GM19328 (cell line): Measurements from ENCODE around the gene RTCA.
"Not testable (repeated sequence)": the region's sequence is repeated elsewhere in the genome, so short reads cannot be mapped to it uniquely, and the experiment has no call there.

Source experiments
- ATAC-seq: cut with Tn5 transposase; IDR thresholded peaks from one replicate; pipeline ENCODE4 v1.9.1; 2021; ENCODE audit warnings: mild to moderate bottlenecking, moderate library complexity; ENCODE audit not compliant: unreplicated experiment

The RTCA gene

DNA sequence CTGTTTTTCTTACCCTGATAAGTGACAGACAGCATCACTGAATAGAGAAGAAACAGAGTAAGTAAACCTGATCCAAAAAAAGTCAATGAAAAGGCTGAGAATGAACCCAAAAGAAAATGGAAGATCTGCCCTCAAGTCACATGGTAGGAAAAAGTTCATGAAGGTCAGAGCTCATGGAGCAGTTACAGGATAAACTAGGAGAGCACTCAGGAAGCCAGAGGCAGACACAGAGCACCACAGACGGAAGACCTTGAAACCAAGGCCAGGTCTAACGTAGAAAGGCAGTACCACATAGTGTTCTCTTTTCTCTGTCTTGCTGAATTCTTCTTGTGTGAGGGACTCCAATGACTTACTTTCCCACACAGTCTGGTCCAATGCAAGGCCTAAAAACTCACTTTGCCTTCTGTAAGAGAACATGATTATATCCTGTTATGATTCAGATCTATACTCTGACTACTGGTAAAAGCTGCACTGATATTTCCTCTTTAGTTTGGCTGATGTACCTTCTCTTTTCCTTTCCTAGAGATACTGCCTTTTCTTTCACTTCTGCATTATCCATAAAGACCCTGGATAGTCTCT is 40.8 kb downstream of the RTCA start:
- no peak for ATAC-seq

GRCh38 chr1:100308777-100309176 is 42.8 kb downstream of the RTCA start:
- no peak for ATAC-seq

DNA sequence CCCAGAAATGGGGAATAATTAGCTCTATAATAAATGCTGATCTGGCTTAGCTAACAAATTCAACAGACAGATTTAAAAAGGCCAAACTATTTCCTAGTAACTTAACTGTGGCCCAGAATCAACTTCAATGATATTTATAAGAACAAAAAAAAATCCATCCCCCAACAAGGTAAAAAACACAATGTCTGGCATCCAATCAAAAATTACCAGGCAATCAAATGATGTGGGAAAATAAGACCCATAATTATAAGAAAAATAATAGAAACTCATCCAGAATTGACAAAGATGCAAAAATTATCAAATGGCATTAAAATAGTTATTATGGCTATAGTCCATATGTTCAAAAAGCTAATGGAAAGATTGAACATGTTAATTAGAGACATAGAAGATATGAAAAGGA is 43.8 kb downstream of the RTCA start:
- no peak for ATAC-seq

DNA sequence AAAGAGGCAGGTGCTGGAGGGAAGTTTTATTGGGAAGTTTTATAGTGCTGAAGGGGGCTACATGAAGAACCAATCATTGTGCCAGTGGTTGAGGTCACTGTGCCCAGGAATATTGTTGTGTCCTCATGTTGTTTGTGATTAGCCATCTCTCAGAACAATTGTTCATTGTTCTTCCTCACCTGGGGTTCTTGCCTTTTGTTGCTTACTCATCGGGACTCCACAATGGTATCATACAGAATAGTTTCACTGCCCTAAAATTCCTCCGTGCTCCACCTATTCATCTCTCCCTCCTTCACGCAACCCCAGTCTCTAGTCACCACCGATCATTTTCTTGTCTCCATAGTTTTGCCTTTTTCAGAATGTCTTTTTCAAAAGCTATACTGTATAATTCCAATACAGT is 47.4 kb downstream of the RTCA start:
- no peak for ATAC-seq

GRCh38 chr1:100316622-100317021 is 50.6 kb downstream of the RTCA start:
- ATAC-seq = no peak

GRCh38 chr1:100320311-100321099 is 54.5 kb downstream of the RTCA start:
- ATAC-seq = no peak

- ATAC-seq = no peak
These were observed 55.1 kb downstream of the RTCA start for GRCh38 chr1:100321100-100321493.

DNA sequence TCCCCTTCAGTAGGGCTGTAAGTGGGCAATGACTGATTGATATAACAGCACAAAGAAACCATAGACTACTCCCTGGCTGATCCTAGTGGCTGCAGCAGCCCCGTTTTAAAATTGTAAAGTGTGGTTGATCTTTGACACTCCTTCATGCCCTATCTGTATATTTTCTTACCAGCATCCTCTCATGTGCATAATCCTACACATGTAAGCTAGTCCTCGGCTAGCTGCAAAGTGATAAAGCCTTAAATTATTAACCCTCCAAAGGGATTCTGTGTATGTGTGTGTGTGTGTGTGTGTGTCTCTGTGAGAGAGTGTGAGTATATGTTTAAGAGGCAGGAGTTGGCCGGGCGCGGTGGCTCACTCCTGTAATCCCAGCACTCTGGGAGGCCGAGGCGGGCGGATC is 55.5 kb downstream of the RTCA start:
- no peak for ATAC-seq

DNA sequence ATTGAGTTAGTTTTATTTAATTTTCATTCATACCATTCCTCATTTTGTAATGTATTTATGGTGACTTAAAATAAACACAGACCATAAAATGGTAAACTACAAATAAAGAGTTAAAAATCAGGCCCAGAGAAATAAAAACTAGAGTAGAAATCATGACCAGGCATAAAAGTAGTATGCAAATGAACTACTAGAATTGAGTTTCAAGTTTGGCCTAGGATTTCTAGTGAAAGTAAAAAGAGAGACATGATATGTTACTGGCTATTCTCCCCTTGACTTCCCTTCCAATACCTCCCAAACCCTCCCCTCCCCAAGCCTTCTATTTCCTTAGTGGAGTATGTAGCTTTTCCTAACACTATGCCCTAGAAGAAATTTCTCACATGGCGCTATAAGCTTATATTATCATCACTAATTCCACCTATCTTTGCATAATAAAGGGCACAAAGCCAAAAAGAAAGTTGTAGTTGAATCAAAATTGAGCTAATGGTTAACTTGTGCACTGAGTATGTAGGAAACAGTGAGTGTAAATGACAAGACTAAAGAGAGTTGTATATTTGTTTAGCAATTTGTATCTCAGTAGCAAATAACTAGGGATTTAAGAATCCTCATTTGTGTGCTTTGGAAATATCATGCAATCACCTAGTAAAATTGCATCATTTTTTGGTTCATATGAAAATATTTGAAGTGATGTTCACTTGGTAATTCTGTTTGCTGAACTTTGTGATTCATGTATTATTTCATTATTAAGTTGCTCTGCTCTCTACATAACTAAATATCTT is 56.6 kb downstream of the RTCA start:
- no peak for ATAC-seq

DNA sequence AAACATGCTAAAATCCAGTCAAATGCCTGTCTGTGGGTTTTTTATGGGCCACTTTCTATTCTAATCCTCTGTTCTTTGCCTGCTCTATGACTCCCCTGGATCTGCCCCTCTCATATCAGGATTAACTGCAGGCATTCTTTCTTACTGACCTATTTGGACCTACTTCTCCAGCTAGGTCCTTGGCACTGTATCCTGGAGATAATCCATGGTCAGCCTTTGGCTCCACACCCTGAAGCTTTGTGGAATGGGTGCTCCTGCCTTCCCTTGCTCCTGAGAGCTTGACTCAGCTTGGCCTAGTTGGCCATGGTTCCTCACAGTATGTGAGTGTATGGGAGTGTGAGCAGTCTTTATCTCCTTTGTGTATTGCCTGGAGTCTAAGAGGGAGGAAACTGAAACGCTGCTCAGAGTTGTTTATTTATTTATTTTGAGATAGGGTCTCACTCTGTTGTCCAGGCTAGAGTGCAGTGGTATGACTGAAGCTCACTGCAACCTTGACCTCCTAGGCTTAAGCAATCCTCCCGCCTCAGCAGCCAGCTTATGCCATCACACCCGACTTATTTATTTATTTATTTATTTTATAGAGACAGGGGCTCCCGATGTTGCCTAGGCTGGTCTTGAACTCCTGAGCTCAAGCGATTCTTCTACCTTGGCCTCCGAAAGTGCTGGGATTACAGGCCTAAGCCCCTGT is 57.5 kb downstream of the RTCA start:
- no peak for ATAC-seq

- no peak for ATAC-seq
These were observed 59.7 kb downstream of the RTCA start for GRCh38 chr1:100325415-100326324.

- not testable (repeated sequence) for ATAC-seq
These were observed 60.3 kb downstream of the RTCA start for GRCh38 chr1:100326325-100326670.

DNA sequence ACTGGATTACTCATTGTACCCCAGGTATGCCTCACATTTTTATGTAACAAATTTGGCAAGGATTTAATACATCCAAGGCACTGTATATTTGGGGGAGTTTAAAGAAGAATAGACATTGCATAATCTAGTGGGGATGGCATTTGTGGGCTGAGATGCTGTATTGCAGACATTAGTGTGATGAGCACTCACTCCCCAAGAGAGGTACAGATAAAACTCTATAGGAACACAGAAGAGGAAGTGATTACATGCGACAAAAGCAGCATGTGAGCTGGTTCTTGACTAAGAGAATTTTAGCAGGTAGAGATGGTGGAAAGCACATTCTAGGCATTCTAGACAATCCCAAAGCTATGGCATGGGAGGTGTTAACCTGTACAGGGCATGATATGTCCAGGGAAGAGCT is 62.1 kb downstream of the RTCA start:
- no peak for ATAC-seq

GRCh38 chr1:100331146-100331545 is 65.1 kb downstream of the RTCA start:
- not testable (repeated sequence) for ATAC-seq

DNA sequence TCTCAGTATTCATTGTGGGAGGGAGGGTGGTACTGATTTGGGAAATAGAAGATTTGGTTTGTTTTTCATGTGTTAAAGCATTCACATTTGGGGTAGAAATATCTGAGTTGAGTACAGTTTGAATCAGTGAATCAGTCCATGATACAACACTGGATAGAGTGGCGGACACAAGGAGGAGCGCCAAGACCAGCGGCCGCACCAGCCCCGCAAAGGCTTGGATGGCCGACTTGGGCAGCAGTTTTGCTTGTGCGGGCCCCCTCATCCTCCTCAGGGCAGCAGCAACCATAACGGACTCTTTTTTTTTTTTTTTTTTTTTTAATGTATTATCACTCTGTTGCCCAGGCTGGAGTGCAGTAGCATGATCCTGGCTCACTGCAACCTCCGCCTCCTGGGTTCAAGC is 66.3 kb downstream of the RTCA start:
- no peak for ATAC-seq

DNA sequence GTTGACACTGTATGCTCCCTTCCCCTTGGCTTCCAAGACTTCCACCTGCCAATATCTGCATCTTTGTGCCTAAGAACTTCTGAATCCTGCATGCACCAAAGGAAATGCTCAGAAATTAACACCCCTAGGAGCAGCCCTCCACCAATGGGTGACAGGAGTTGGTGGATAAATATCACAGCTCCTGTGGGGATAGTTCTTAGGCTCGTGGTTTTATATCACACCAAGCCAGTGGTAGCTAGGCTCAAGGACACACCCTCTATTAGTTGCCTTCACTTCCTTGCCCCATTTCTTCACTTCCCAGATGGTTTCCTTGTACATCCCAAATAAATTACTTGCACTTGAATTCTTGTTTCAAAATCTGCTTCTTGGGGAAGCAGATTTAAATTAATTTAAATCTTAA is 69.4 kb downstream of the RTCA start:
- ATAC-seq = no peak

- ATAC-seq = not testable (repeated sequence)
These were observed 71.9 kb downstream of the RTCA start for GRCh38 chr1:100337878-100338277.

DNA sequence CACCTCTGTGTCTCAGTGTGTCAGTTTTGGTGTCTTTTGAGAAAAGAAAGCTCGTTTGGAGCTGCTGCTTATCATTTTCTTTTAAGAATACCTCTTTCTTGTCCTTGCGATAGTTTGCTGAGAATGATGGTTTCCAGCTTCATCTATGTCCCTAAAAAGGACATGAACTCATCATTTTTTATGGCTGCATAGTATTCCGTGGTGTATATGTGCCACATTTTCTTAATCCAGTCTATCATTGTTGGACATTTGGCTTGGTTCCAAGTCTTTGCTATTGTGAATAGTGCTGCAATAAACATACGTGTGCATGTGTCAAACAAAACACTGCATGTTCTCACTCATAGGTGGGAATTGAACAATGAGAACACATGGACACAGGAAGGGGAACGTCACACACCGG is 73.7 kb downstream of the RTCA start:
- not testable (repeated sequence) for ATAC-seq

- no peak for ATAC-seq
These were observed 74.5 kb downstream of the RTCA start for GRCh38 chr1:100340494-100340893.

DNA sequence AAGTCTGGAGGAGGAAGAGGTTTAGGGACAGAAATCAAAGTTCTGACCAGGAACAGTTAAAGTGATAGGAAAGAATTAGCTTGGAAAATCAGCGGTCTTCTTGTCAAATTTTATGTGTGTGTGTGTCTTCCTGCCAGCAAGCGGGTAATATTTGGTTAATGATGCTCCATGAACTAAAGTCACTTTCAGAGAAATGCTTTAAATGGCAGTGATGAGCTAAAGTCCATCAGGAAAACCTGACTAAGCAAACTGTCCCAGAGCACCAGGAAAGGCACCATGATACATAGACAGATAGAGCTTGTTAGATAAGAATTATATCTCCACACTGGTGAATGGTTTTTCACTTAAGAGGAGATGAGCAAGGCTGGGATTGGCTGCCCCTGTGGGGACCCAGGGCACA is 76.3 kb downstream of the RTCA start:
- ATAC-seq = no peak
